ENCODE measurements around the gene PXMP2.

Gene PXMP2

GRCh38 chr12:132687211-132688164 lies at the start of gene PXMP2, which contains the start of gene POLE:
Gene PXMP2 (plus strand): TSS chr12:132687587. CDS start chr12:132687671, 84 bp downstream.
Gene POLE (minus strand): TSS chr12:132687342. CDS start chr12:132687315, 27 bp downstream.
- Histone ChIP-seq H3K4me3 (ENCODE audit: low read depth, low read length) (peak within 1 kb of the TSS; percentile 60), H3K36me3 (replicated peaks) (no peaks in the 10 kb centered on the region), H3K27me3 (replicated peaks) (no peaks in the 10 kb centered on the region), H3K27ac (peak within 1 kb of the TSS; percentile 1)
- DNase-seq: peak; percentile 95
- in situ Hi-C loops (cut with HindIII; ENCODE audit: low pct_ligation_motif_present, low sequenced_read_pairs): no loop called here
- no peak for TF ChIP-seq CTCF (IDR thresholded peaks at IDR 0.05; ENCODE audit: low read depth, low read length, missing control alignments)

GRCh38 chr12:132637811-132638210 lies 49.6 kb upstream of the PXMP2 start:
- Histone ChIP-seq H3K36me3 (replicated peaks) (peaks cover 15% of the 10 kb centered on the region), H3K4me3 (ENCODE audit: low read depth, low read length) (no peak overlapping the region), H3K27ac (no peak overlapping the region), H3K27me3 (replicated peaks) (no peaks in the 10 kb centered on the region)
- no peak for DNase-seq
- in situ Hi-C loops (cut with HindIII; ENCODE audit: low pct_ligation_motif_present, low sequenced_read_pairs): no loop called here
- TF ChIP-seq CTCF (IDR thresholded peaks at IDR 0.05; ENCODE audit: low read depth, low read length, missing control alignments): no peak

- in situ Hi-C loops (cut with HindIII; ENCODE audit: low pct_ligation_motif_present, low sequenced_read_pairs): no loop called here
- peak; percentile 92 for TF ChIP-seq CTCF (IDR thresholded peaks at IDR 0.05; ENCODE audit: low read depth, low read length, missing control alignments)
- Histone ChIP-seq H3K27me3 (replicated peaks) (no peaks in the 10 kb centered on the region), H3K4me3 (ENCODE audit: low read depth, low read length) (no peak overlapping the region), H3K27ac (no peak overlapping the region), H3K36me3 (replicated peaks) (peaks cover 15% of the 10 kb centered on the region)
- DNase-seq: peak; percentile 53
These were observed 48.6 kb upstream of the PXMP2 start for GRCh38 chr12:132638541-132639408.

- Histone ChIP-seq H3K27me3 (replicated peaks) (no peaks in the 10 kb centered on the region), H3K4me3 (ENCODE audit: low read depth, low read length) (no peak overlapping the region), H3K36me3 (replicated peaks) (peaks cover 12% of the 10 kb centered on the region), H3K27ac (no peak overlapping the region)
- DNase-seq: no peak
- in situ Hi-C loops (cut with HindIII; ENCODE audit: low pct_ligation_motif_present, low sequenced_read_pairs): no loop called here
- no peak for TF ChIP-seq CTCF (IDR thresholded peaks at IDR 0.05; ENCODE audit: low read depth, low read length, missing control alignments)
These were observed 47.3 kb upstream of the PXMP2 start for GRCh38 chr12:132639956-132640520.

- TF ChIP-seq CTCF (IDR thresholded peaks at IDR 0.05; ENCODE audit: low read depth, low read length, missing control alignments): no peak
- H3K27me3 ChIP-seq (replicated peaks): no peaks in the 10 kb centered on the region
- in situ Hi-C loops (cut with HindIII; ENCODE audit: low pct_ligation_motif_present, low sequenced_read_pairs): no loop called here
These were observed 46.5 kb upstream of the PXMP2 start for GRCh38 chr12:132640936-132641335.

More at GRCh38 chr12:132640936-132641335, 46.5 kb upstream of the PXMP2 start:
- Histone ChIP-seq H3K4me3 (ENCODE audit: low read depth, low read length) (no peak overlapping the region), H3K36me3 (replicated peaks) (peaks cover 12% of the 10 kb centered on the region), H3K27ac (no peak overlapping the region)
- no peak for DNase-seq
